Glutamatergic neuron (in vitro differentiated cells): ENCODE results near the gene B4GALT7. TPM values are rescaled to one million over a fixed set of nuclear protein-coding genes. Genes with fewer than 3 reads are reported as not detected.

ENCODE experiments used
- DNase-seq: peaks from one replicate; pipeline ENCODE4 v3.0.0; 2022
- H3K27ac Mint-ChIP-seq: one replicate; pipeline ENCODE4 v1.8.0; 2020; ENCODE audit warnings: mild to moderate bottlenecking, mixed read lengths, inconsistent platforms; ENCODE audit not compliant: unreplicated experiment
- H3K27me3 Mint-ChIP-seq: one replicate; pipeline ENCODE4 v1.8.0; 2020; ENCODE audit warnings: mild to moderate bottlenecking, moderate library complexity, mixed read lengths, inconsistent platforms; ENCODE audit not compliant: unreplicated experiment
- H3K36me3 Mint-ChIP-seq: one replicate; pipeline ENCODE4 v1.8.0; 2020; ENCODE audit warnings: mild to moderate bottlenecking, mixed read lengths, inconsistent platforms; ENCODE audit not compliant: unreplicated experiment
- H3K4me1 Mint-ChIP-seq: one replicate; pipeline ENCODE4 v1.8.0; 2020; ENCODE audit warnings: mild to moderate bottlenecking, low read depth, mixed read lengths, inconsistent platforms; ENCODE audit not compliant: unreplicated experiment
- H3K4me3 Mint-ChIP-seq: one replicate; pipeline ENCODE4 v1.8.0; 2020; ENCODE audit warnings: mild to moderate bottlenecking, mixed read lengths, inconsistent platforms; ENCODE audit not compliant: unreplicated experiment
- H3K9me3 Mint-ChIP-seq: one replicate; pipeline ENCODE4 v1.8.0; 2020; ENCODE audit warnings: mild to moderate bottlenecking, moderate library complexity, mixed read lengths, inconsistent platforms; ENCODE audit not compliant: unreplicated experiment
- CTCF ChIP-seq: fragments of 200-600 bp; sonication (generic); IDR thresholded peaks from one replicate; pipeline ENCODE4 v1.5.0; 2021; ENCODE audit not compliant: partially characterized antibody, unreplicated experiment
- total RNA-seq: library from RNA; stranded (reverse); fragmentation: NEBNext Ultra II Directional; extraction: Animal tissue kit (Norgen Biotek cat#: 25700); gene quantifications from one replicate; pipeline ENCODE4 v1.2.1, GENCODE V29; 2021; ENCODE audit not compliant: unreplicated experiment

Gene B4GALT7
- total RNA-seq, 1 donor from 2014 or later, result 29.3 TPM

- H3K36me3 Mint-ChIP-seq, result no peaks in the 10 kb centered on the region
- no peak overlapping the region for H3K27ac Mint-ChIP-seq
- H3K27me3 Mint-ChIP-seq, result peaks cover 12% of the 10 kb centered on the region
- no peaks in the 10 kb centered on the region for H3K9me3 Mint-ChIP-seq
- H3K4me3 Mint-ChIP-seq, result no peak overlapping the region
- H3K4me1 Mint-ChIP-seq, result peaks cover 3% of the 10 kb centered on the region
- no peak for TF ChIP-seq CTCF
- no peak for DNase-seq
Observed at GRCh38 chr5:177608243-177609075, 8.5 kb downstream of the B4GALT7 start.

GRCh38 chr5:177609076-177610059, 9.4 kb downstream of the B4GALT7 start:
- peaks cover 3% of the 10 kb centered on the region for H3K4me1 Mint-ChIP-seq

GRCh38 chr5:177610131-177610769, 10.3 kb downstream of the B4GALT7 start:
- Mint-ChIP-seq H3K4me1 (peaks cover 3% of the 10 kb centered on the region), H3K9me3 (no peaks in the 10 kb centered on the region), H3K27ac (no peak overlapping the region), H3K4me3 (no peak overlapping the region), H3K27me3 (peaks cover 10% of the 10 kb centered on the region), H3K36me3 (no peaks in the 10 kb centered on the region)
- no peak for TF ChIP-seq CTCF
- no peak for DNase-seq

More at GRCh38 chr5:177609076-177610059, 9.4 kb downstream of the B4GALT7 start:
- no peak for DNase-seq
- Mint-ChIP-seq H3K4me3 (no peak overlapping the region), H3K36me3 (no peaks in the 10 kb centered on the region), H3K27me3 (peaks cover 10% of the 10 kb centered on the region), H3K9me3 (no peaks in the 10 kb centered on the region), H3K27ac (no peak overlapping the region)
- TF ChIP-seq CTCF, result no peak

GRCh38 chr5:177610770-177611445, 11.0 kb downstream of the B4GALT7 start:
- H3K4me3 Mint-ChIP-seq, result no peak overlapping the region
- H3K36me3 Mint-ChIP-seq, result no peaks in the 10 kb centered on the region
- no peaks in the 10 kb centered on the region for H3K9me3 Mint-ChIP-seq
- DNase-seq, result no peak
- peaks cover 7% of the 10 kb centered on the region for H3K27me3 Mint-ChIP-seq
- H3K27ac Mint-ChIP-seq, result no peak overlapping the region
- no peak for TF ChIP-seq CTCF
- peaks cover 3% of the 10 kb centered on the region for H3K4me1 Mint-ChIP-seq
